GM12891 (cell line): Measurements from ENCODE around the gene ECT2.

Source experiments
- DNase-seq: peaks from one replicate; pipeline ENCODE4 v3.0.0; 2011; ENCODE audit warnings: low spot score; ENCODE audit not compliant: insufficient read length
- FAIRE-seq: peaks from 2 replicates; lab custom pipeline; 2011; peaks lifted over from hg19 to GRCh38; lab: Jason Lieb, UNC
- PAX5 ChIP-seq: IDR thresholded peaks from 2 replicates; pipeline ENCODE4 v1.6.1; 2011; ENCODE audit warnings: low read length, moderate library complexity, mild to moderate bottlenecking; ENCODE audit not compliant: insufficient read depth, severe bottlenecking
- POLR2A ChIP-seq: IDR thresholded peaks from 2 replicates; pipeline ENCODE4 v1.6.1; 2011; ENCODE audit warnings: low read depth, low read length, control low read depth
- POLR2AphosphoS5 ChIP-seq: IDR thresholded peaks from 2 replicates; pipeline ENCODE4 v1.6.1; 2011; ENCODE audit warnings: low read depth, low read length, control low read depth
- POU2F2 ChIP-seq: IDR thresholded peaks from 2 replicates; pipeline ENCODE4 v1.6.1; 2011; ENCODE audit warnings: low read depth, mild to moderate bottlenecking, control low read depth, low read length, moderate library complexity
- SPI1 ChIP-seq: IDR thresholded peaks from 2 replicates; pipeline ENCODE4 v1.6.1; 2011; ENCODE audit warnings: low read depth, low read length, control low read depth
- TAF1 ChIP-seq: IDR thresholded peaks from 2 replicates; pipeline ENCODE4 v1.6.1; 2011; ENCODE audit warnings: low read depth, low read length, control low read depth

Gene ECT2

GRCh38 chr3:172836390-172836997 lies 86.0 kb downstream of the ECT2 start:
- no peak for TF ChIP-seq POLR2A
- TF ChIP-seq PAX5: no peak
- TF ChIP-seq SPI1: no peak
- TF ChIP-seq TAF1: no peak
- TF ChIP-seq POLR2AphosphoS5: no peak
- no peak for TF ChIP-seq POU2F2
- DNase-seq: no peak
- FAIRE-seq: no peak

- TF ChIP-seq POLR2AphosphoS5 (no peak), PAX5 (no peak), TAF1 (no peak), POU2F2 (no peak)
- no peak for DNase-seq
- FAIRE-seq: no peak
Measured at GRCh38 chr3:172839679-172840078, 89.2 kb downstream of the ECT2 start.

GRCh38 chr3:172840463-172840862 lies 89.9 kb downstream of the ECT2 start:
- TF ChIP-seq POU2F2 (no peak), POLR2AphosphoS5 (no peak), POLR2A (no peak), PAX5 (no peak), SPI1 (no peak), TAF1 (no peak)
- no peak for FAIRE-seq

GRCh38 chr3:172840913-172841312 lies 90.4 kb downstream of the ECT2 start:
- FAIRE-seq (no peak), DNase-seq (no peak)
- TF ChIP-seq SPI1 (no peak), PAX5 (no peak)

More at GRCh38 chr3:172840463-172840862, 89.9 kb downstream of the ECT2 start:
- no peak for DNase-seq

GRCh38 chr3:172844428-172844827 lies 93.9 kb downstream of the ECT2 start:
- TF ChIP-seq SPI1: no peak
- TF ChIP-seq POLR2A: no peak
- TF ChIP-seq POU2F2: no peak
- TF ChIP-seq TAF1: no peak
- no peak for TF ChIP-seq PAX5
- no peak for TF ChIP-seq POLR2AphosphoS5
- DNase-seq (no peak), FAIRE-seq (no peak)

- no peak for TF ChIP-seq PAX5
- TF ChIP-seq SPI1: peak; percentile 56
- no peak for DNase-seq
- FAIRE-seq: no peak
Measured at GRCh38 chr3:172846103-172846561, 95.6 kb downstream of the ECT2 start.

GRCh38 chr3:172846706-172847105 lies 96.2 kb downstream of the ECT2 start:
- TF ChIP-seq POLR2AphosphoS5 (no peak), PAX5 (no peak)
- DNase-seq (no peak), FAIRE-seq (no peak)

GRCh38 chr3:172847292-172847691 lies 96.8 kb downstream of the ECT2 start:
- TF ChIP-seq POU2F2 (no peak), POLR2AphosphoS5 (no peak), SPI1 (no peak)
- DNase-seq (no peak), FAIRE-seq (no peak)

- DNase-seq: no peak
- TF ChIP-seq TAF1 (no peak), POLR2A (no peak)
- FAIRE-seq: no peak
Measured at GRCh38 chr3:172848910-172849309, 98.4 kb downstream of the ECT2 start.

GRCh38 chr3:172853005-172853404 lies 102.5 kb downstream of the ECT2 start:
- FAIRE-seq: no peak
- TF ChIP-seq SPI1 (no peak), POLR2AphosphoS5 (no peak), TAF1 (no peak), PAX5 (no peak), POU2F2 (no peak), POLR2A (no peak)
- DNase-seq: no peak
